OCI-LY3 (cell line): ENCODE data around the gene BICD1.
A peak's percentile ranks its signal among the peaks of the same experiment; 100 is the strongest.

Source experiments
- H2AFZ ChIP-seq: fragments of 200-600, 300-600 bp; shearing (Covaris generic); 2 replicates; pipeline ENCODE4 v1.6.0; 2014; ENCODE audit warnings: antibody characterized with exemption, low read depth, low read length
- H3K27ac ChIP-seq: fragments of 200-600, 300-600 bp; sonication (generic); 2 replicates; pipeline ENCODE4 v1.5.1; 2014; ENCODE audit warnings: mild to moderate bottlenecking, low read length, moderate library complexity, mixed read lengths
- H3K27me3 ChIP-seq: fragments of 200-600, 300-600 bp; sonication (generic); 2 replicates; pipeline ENCODE4 v1.6.1; 2014; ENCODE audit warnings: low read depth, low read length, mixed read lengths
- H3K36me3 ChIP-seq: fragments of 200-600, 300-600 bp; sonication (generic); replicated peaks from 2 replicates; pipeline ENCODE3; 2014; ENCODE audit warnings: low read depth, low read length, mixed read lengths
- H3K4me1 ChIP-seq: fragments of 300-600, 200-600 bp; sonication (generic); 2 replicates; pipeline ENCODE4 v1.6.1; 2014; ENCODE audit warnings: low read length, mixed read lengths
- H3K4me2 ChIP-seq: fragments of 200-600, 300-600 bp; sonication (generic); 2 replicates; pipeline ENCODE4 v1.6.1; 2014; ENCODE audit warnings: low read length, mixed read lengths
- H3K4me3 ChIP-seq: fragments of 300-600, 200-600 bp; sonication (generic); 2 replicates; pipeline ENCODE4 v1.5.1; 2014; ENCODE audit warnings: antibody characterized with exemption, mild to moderate bottlenecking, low read length, moderate library complexity
- H3K79me2 ChIP-seq: fragments of 300-600, 200-600 bp; shearing (Covaris generic); 2 replicates; pipeline ENCODE4 v1.6.1; 2014; ENCODE audit warnings: mild to moderate bottlenecking, low read length, mixed read lengths
- H3K9ac ChIP-seq: fragments of 300-600, 200-600 bp; shearing (Covaris generic); 2 replicates; pipeline ENCODE4 v1.6.0; 2014; ENCODE audit warnings: mild to moderate bottlenecking, low read length, moderate library complexity
- H3K9me3 ChIP-seq: fragments of 200-600, 300-600 bp; shearing (Covaris generic); 2 replicates; pipeline ENCODE4 v1.6.1; 2014; ENCODE audit warnings: low read length, mixed read lengths; ENCODE audit not compliant: insufficient read depth
- H4K20me1 ChIP-seq: fragments of 200-600, 300-600 bp; sonication (generic); 2 replicates; pipeline ENCODE4 v1.6.1; 2016; ENCODE audit warnings: low read length, mixed read lengths; ENCODE audit not compliant: insufficient read depth
- CTCF ChIP-seq: fragments of 200-600, 300-600 bp; sonication (generic); IDR thresholded peaks from 2 replicates; pipeline ENCODE4 v1.5.1; 2014; ENCODE audit warnings: antibody characterized with exemption, low read length, low read depth
- EZH2phosphoT487 ChIP-seq: fragments of 200-600 bp; shearing (Covaris generic); IDR thresholded peaks from 2 replicates; pipeline ENCODE4 v1.6.1; 2018; ENCODE audit warnings: antibody characterized with exemption, mixed run types, low read depth

BICD1 gene

GRCh38 chr12:32292151-32292550, 185.5 kb downstream of the BICD1 start:
- H3K9ac ChIP-seq = no peak overlapping the region
- TF ChIP-seq EZH2phosphoT487 (no peak), CTCF (no peak)
- H3K36me3 ChIP-seq = no peaks in the 10 kb centered on the region
- H3K4me3 ChIP-seq = no peak overlapping the region
- H3K27ac ChIP-seq = no peak overlapping the region
- no peaks in the 10 kb centered on the region for H3K27me3 ChIP-seq
- H3K4me2 ChIP-seq = no peak overlapping the region
- no peaks in the 10 kb centered on the region for H3K9me3 ChIP-seq
- no peak overlapping the region for H2AFZ ChIP-seq
- no peaks in the 10 kb centered on the region for H3K79me2 ChIP-seq
- no peaks in the 10 kb centered on the region for H4K20me1 ChIP-seq
- peaks cover 8% of the 10 kb centered on the region; the same call in 1 of the 2 replicates for H3K4me1 ChIP-seq

GRCh38 chr12:32293808-32294419, 187.3 kb downstream of the BICD1 start:
- H2AFZ ChIP-seq = no peak overlapping the region
- H3K4me3 ChIP-seq = no peak overlapping the region
- H3K4me2 ChIP-seq = no peak overlapping the region
- no peaks in the 10 kb centered on the region for H4K20me1 ChIP-seq
- no peaks in the 10 kb centered on the region for H3K27me3 ChIP-seq
- no peaks in the 10 kb centered on the region for H3K9me3 ChIP-seq
- no peaks in the 10 kb centered on the region for H3K36me3 ChIP-seq
- H3K27ac ChIP-seq = no peak overlapping the region
- H3K79me2 ChIP-seq = no peaks in the 10 kb centered on the region
- H3K4me1 ChIP-seq = peaks cover 10% of the 10 kb centered on the region
- no peak overlapping the region for H3K9ac ChIP-seq
- TF ChIP-seq EZH2phosphoT487 (no peak), CTCF (no peak)

- TF ChIP-seq CTCF = no peak
- TF ChIP-seq EZH2phosphoT487 = no peak
- no peak overlapping the region for H3K9ac ChIP-seq
- no peak overlapping the region for H2AFZ ChIP-seq
- no peaks in the 10 kb centered on the region for H3K9me3 ChIP-seq
- no peak overlapping the region for H3K4me3 ChIP-seq
- no peaks in the 10 kb centered on the region for H4K20me1 ChIP-seq
- no peaks in the 10 kb centered on the region for H3K27me3 ChIP-seq
- no peaks in the 10 kb centered on the region for H3K79me2 ChIP-seq
- H3K36me3 ChIP-seq = no peaks in the 10 kb centered on the region
- no peak overlapping the region for H3K4me2 ChIP-seq
- H3K27ac ChIP-seq = no peak overlapping the region
- peaks cover 24% of the 10 kb centered on the region for H3K4me1 ChIP-seq
Measured at GRCh38 chr12:32296567-32296966, 189.9 kb downstream of the BICD1 start.

- TF ChIP-seq EZH2phosphoT487 (no peak), CTCF (no peak)
- Histone ChIP-seq H3K27me3 (no peaks in the 10 kb centered on the region), H3K27ac (no peak overlapping the region), H3K9me3 (no peaks in the 10 kb centered on the region), H3K4me3 (no peak overlapping the region), H4K20me1 (no peaks in the 10 kb centered on the region), H2AFZ (peak overlapping the region; percentile 39; the same call in 1 of the 2 replicates), H3K36me3 (no peaks in the 10 kb centered on the region), H3K4me2 (peak overlapping the region; percentile 15; the same call in 1 of the 2 replicates), H3K9ac (no peak overlapping the region), H3K4me1 (peaks cover 27% of the 10 kb centered on the region), H3K79me2 (no peaks in the 10 kb centered on the region)
Measured at GRCh38 chr12:32298917-32299316, 192.3 kb downstream of the BICD1 start.
